ENCODE measurements around the gene IL1RN. TPM values are rescaled to one million over a fixed set of nuclear protein-coding genes. Genes with fewer than 3 reads are reported as not detected.

Gene IL1RN
- polyA plus RNA-seq, 1 donor from 2014 or later: not detected

GRCh38 chr2:113124984-113125855 is 2.2 kb upstream of the IL1RN start:
- no peaks in the 10 kb centered on the region for H3F3A ChIP-seq (ENCODE audit: insufficient read depth, low read length, poor library complexity, severe bottlenecking)
- H3K79me2 ChIP-seq (replicated peaks; ENCODE audit: insufficient read depth, low read length): no peaks in the 10 kb centered on the region
- H3K4me2 ChIP-seq (ENCODE audit: low read length): no peak overlapping the region
- TF ChIP-seq REST (IDR thresholded peaks at IDR 0.05; ENCODE audit: borderline replicate concordance) (no peak), MXI1 (conservative IDR thresholded peaks at IDR 0.05; ENCODE audit: poor library complexity, severe bottlenecking) (no peak), POLR2AphosphoS5 (IDR thresholded peaks at IDR 0.05) (no peak), EP300 (conservative IDR thresholded peaks at IDR 0.05; ENCODE audit: poor library complexity, severe bottlenecking) (no peak), RAD21 (conservative IDR thresholded peaks at IDR 0.05) (no peak), EZH2 (IDR thresholded peaks at IDR 0.05; ENCODE audit: borderline replicate concordance, insufficient read depth, low read length, poor library complexity, severe bottlenecking) (no peak), SMC3 (conservative IDR thresholded peaks at IDR 0.05; ENCODE audit: poor library complexity) (no peak)
- TF ChIP-seq, protein P1, sequence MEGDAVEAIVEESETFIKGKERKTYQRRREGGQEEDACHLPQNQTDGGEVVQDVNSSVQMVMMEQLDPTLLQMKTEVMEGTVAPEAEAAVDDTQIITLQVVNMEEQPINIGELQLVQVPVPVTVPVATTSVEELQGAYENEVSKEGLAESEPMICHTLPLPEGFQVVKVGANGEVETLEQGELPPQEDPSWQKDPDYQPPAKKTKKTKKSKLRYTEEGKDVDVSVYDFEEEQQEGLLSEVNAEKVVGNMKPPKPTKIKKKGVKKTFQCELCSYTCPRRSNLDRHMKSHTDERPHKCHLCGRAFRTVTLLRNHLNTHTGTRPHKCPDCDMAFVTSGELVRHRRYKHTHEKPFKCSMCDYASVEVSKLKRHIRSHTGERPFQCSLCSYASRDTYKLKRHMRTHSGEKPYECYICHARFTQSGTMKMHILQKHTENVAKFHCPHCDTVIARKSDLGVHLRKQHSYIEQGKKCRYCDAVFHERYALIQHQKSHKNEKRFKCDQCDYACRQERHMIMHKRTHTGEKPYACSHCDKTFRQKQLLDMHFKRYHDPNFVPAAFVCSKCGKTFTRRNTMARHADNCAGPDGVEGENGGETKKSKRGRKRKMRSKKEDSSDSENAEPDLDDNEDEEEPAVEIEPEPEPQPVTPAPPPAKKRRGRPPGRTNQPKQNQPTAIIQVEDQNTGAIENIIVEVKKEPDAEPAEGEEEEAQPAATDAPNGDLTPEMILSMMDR (IDR thresholded peaks at IDR 0.05; ENCODE audit: poor library complexity, severe bottlenecking): no peak
- no peaks in the 10 kb centered on the region for H3K27me3 ChIP-seq (ENCODE audit: insufficient read depth, low read depth, low read length)
- no peak overlapping the region for H3K9ac ChIP-seq (ENCODE audit: low read length)
- no peaks in the 10 kb centered on the region for H4K20me1 ChIP-seq (ENCODE audit: insufficient read depth)
- no peaks in the 10 kb centered on the region for H3K36me3 ChIP-seq (ENCODE audit: insufficient read depth, low read length)
- no peak overlapping the region for H3K4me3 ChIP-seq (ENCODE audit: low read length)
- H3K9me3 ChIP-seq (ENCODE audit: low read length): no peaks in the 10 kb centered on the region
- H3K9me2 ChIP-seq (ENCODE audit: insufficient read depth, low read length): no peaks in the 10 kb centered on the region
- no peak overlapping the region for H2AFZ ChIP-seq (ENCODE audit: low read depth, low read length)
- H3K27ac ChIP-seq (ENCODE audit: low read length): no peak overlapping the region

DNA sequence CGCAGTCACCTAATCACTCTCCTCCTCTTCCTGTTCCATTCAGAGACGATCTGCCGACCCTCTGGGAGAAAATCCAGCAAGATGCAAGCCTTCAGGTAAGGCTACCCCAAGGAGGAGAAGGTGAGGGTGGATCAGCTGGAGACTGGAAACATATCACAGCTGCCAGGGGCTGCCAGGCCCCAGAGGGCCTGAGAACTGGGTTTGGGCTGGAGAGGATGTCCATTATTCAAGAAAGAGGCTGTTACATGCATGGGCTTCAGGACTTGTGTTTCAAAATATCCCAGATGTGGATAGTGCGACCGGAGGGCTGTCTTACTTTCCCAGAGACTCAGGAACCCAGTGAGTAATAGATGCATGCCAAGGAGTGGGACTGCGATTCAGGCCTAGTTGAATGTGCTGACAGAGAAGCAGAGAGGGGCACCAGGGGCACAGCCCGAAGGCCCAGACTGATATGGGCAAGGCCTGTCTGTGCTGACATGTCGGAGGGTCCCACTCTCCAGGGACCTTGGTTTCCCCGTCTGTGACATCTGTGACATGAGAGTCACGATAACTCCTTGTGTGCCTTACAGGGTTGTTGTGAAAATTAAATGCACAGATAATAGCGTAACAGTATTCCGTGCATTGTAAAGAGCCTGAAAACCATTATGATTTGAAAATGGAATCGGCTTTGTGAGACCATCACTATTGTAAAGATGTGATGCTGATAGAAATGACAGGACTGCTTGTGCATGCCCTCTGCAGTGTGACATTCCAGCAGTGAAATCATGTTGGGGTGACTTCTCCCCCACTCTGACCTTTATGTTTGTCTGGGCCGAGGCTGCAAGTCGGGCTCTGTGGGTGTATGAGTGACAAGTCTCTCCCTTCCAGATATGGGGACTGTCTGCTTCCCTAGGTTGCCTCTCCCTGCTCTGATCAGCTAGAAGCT is 510 bp downstream of the IL1RN start:
- no peak for TF ChIP-seq EP300 (conservative IDR thresholded peaks at IDR 0.05; ENCODE audit: poor library complexity, severe bottlenecking)
- no peak overlapping the region for H2AFZ ChIP-seq (ENCODE audit: low read depth, low read length)
- no peak overlapping the region for H3K4me3 ChIP-seq (ENCODE audit: low read length)
- H3K4me2 ChIP-seq (ENCODE audit: low read length): no peak overlapping the region
- no peaks in the 10 kb centered on the region for H3K9me3 ChIP-seq (ENCODE audit: low read length)
- no peaks in the 10 kb centered on the region for H3F3A ChIP-seq (ENCODE audit: insufficient read depth, low read length, poor library complexity, severe bottlenecking)
- no peaks in the 10 kb centered on the region for H4K20me1 ChIP-seq (ENCODE audit: insufficient read depth)
- H3K36me3 ChIP-seq (ENCODE audit: insufficient read depth, low read length): no peaks in the 10 kb centered on the region
- H3K9ac ChIP-seq (ENCODE audit: low read length): no peak overlapping the region
- no peak overlapping the region for H3K27ac ChIP-seq (ENCODE audit: low read length)
- no peaks in the 10 kb centered on the region for H3K79me2 ChIP-seq (replicated peaks; ENCODE audit: insufficient read depth, low read length)
- H3K9me2 ChIP-seq (ENCODE audit: insufficient read depth, low read length): no peaks in the 10 kb centered on the region
- no peaks in the 10 kb centered on the region for H3K27me3 ChIP-seq (ENCODE audit: insufficient read depth, low read depth, low read length)

Measured in neural cell (in vitro differentiated cells).